VCaP (cell line): ENCODE measurements around the gene RLIM.

Experiments used
- H3K27ac ChIP-seq: fragments of 450-650 bp; 2 replicates; pipeline ENCODE4 v1.5.1; 2017
- TF ChIP-seq, protein P1 (sequence below): fragments of 450-650 bp; conservative IDR thresholded peaks from 2 replicates; pipeline ENCODE4 v1.5.1; 2017; ENCODE audit warnings: mild to moderate bottlenecking, moderate library complexity

The RLIM gene

DNA sequence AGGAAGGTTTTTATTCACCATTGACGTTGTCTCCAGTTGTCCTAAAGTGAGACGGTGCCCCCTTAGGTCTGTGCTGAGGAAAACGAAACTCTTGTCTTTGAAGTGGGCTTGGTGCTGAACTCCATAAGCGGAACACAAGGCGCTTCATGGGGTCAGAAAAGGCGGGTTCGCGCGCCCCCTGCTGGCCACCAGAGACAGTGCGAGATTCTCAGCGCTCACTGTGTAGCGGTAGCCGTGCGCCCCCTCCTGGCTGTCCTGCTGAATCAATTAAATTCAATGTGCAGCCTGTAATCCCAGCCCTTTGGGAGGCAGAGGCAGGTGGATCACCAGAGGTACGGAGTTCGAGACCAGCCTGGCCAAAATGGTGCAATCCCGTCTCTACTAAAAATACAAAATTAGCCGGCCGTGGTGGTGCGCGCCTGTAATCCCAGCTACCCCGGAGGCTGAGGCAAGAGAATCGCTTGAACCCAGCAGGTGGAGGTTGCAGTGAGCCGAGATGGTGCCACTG, 64.1 kb downstream of the RLIM start:
- no peak overlapping the region for H3K27ac ChIP-seq

DNA sequence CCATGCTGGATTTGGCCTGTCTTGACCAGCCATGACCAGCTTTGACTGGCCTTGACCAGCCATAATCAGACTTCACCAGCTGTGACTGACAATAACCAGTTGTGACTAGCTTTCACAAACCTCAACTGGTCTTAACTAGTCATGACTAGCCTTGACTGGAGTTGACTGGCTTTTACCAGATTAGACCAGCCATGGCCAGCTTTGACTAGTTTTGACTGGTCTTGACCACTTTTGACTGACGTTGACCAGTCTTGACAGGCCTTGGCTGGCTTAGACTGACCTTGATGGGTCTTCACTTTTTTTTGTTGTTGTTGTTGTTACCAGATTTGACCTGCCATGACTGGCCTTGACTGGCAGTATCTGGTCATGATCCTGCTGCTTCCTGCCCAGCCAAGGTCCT, 67.4 kb downstream of the RLIM start:
- TF ChIP-seq, protein P1, sequence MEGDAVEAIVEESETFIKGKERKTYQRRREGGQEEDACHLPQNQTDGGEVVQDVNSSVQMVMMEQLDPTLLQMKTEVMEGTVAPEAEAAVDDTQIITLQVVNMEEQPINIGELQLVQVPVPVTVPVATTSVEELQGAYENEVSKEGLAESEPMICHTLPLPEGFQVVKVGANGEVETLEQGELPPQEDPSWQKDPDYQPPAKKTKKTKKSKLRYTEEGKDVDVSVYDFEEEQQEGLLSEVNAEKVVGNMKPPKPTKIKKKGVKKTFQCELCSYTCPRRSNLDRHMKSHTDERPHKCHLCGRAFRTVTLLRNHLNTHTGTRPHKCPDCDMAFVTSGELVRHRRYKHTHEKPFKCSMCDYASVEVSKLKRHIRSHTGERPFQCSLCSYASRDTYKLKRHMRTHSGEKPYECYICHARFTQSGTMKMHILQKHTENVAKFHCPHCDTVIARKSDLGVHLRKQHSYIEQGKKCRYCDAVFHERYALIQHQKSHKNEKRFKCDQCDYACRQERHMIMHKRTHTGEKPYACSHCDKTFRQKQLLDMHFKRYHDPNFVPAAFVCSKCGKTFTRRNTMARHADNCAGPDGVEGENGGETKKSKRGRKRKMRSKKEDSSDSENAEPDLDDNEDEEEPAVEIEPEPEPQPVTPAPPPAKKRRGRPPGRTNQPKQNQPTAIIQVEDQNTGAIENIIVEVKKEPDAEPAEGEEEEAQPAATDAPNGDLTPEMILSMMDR = no peak
- no peak overlapping the region for H3K27ac ChIP-seq

More for the DNA sequence above, 64.1 kb downstream of the RLIM start:
- TF ChIP-seq, protein P1 = peak; percentile 95

DNA sequence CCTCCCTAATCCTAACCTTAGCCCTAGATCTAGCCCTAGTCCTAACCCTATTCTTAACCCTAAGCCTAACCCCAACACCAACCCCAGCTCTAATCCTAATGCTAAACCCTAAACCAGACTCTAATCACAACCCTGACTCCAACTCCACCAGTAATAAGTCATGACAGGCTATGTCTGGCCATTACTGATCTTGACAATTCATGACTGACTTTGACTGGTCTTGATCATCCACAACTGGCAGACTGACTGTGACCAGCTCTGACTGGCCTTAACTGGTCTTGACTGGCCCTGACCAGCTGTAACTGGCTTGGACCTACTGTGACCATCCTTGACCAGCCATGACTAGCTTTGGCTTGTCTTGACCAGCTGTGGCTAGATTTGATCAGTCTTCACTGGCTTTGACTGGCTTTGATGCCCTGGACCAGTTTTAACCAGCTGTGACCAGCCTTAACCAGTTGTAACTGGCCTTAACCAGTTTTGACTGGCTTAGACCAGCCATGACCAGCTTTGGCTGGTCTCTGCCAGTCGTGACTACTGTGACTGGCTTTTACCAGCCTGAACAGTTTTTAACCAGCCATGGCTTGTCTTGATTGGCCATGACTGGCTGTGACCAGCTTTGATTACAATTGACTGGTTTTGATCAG, 68.4 kb downstream of the RLIM start:
- TF ChIP-seq, protein P1 = no peak
- H3K27ac ChIP-seq = no peak overlapping the region

DNA sequence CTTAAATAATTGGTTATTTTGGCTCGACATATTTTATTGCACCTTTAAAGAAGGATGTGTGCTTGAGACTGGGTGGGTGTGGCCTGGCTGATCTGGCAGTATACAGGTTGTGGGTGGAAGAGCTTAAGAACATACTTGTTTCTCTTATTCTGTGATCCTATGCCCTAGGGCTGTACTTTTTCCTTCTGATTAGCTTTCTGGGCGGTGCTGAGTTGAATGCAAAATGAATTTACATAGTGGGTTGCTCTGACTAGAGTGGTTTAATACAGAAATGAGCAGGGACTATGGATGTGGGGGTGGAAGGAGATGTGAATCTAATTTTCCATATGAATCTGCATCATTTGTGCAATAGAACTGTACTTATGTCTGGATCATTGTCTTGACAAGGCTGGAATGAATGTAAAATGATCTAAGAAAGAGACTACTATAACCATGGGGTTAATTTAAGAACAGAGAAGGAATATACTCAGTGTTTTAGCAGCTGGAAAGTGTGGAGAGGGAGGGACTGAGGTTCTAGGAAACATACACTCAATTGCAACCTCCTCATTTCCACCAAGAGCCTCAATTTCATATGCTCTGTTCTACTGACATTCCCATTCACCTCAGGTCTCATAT, 73.7 kb downstream of the RLIM start:
- H3K27ac ChIP-seq = no peak overlapping the region
- TF ChIP-seq, protein P1 = no peak

DNA sequence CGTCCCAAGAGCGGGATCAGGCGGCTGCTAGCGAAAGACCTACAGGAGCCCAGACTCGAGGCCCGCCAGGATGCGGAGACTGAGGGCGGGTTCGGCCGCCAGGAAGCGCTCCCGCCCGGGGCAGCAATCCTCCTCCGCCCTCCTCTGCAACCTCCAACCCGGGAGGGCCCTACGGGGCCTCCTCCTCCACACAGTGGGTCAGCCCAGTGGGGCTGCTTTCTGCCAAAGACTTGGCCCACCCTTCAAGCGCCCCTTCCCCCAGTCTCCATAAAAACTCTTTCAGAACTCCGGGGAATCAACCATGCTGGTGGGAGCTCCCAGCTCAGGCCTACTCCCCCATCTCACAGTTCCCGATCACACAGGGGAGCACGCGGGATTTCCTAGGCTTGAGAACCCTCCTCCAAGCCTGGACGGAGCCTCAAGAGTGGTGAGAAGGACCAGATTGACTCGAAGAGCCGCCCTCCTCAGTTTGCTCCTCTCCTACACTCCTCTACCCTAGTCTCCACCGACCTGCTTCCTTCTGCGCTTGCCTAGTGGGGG, 77.5 kb downstream of the RLIM start:
- TF ChIP-seq, protein P1 = no peak
- H3K27ac ChIP-seq = peak overlapping the region; percentile 59

DNA sequence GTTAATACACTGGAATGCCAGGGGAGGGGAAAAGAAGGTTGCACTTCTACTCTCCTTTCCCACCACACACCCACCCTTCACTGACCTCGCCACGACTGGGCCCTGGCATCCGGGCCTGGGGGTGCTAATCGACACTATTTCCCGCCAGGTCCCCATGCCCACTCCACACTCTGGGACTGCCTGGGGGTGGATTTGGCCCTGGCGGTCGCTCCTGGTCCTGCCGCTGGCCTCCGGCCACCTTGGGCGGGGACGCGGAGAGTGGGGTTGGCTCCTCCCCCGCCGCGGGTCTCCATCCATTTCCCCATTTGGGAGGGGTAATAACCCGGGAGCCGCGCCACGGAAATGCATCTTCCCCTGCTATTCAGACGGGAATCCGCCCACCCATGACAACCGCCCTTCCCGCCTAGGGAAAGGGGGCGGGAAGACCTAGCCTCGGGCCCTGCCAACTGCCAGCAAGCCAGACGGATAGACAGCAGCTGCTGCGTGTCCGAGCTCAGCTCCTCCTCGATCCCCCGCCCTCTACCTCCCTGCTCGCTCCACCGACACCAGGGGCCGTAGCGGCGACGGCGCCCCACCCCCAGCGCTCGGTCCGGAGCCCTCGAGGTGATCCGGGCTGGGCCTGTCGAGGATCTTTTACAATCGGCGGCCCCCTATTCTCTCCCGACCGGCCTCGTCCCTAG, 78.1 kb downstream of the RLIM start:
- TF ChIP-seq, protein P1 = peak; percentile 38
- peak overlapping the region; percentile 59 for H3K27ac ChIP-seq
